Measurements from ENCODE around the gene PYGB.

Gene PYGB

GRCh38 chr20:25338112-25339023 lies 90.5 kb downstream of the PYGB start:
- no peak for DNase-seq

GRCh38 chr20:25339608-25340007 lies 91.7 kb downstream of the PYGB start:
- DNase-seq = no peak

- DNase-seq = no peak
Observed at GRCh38 chr20:25340380-25340779, 92.5 kb downstream of the PYGB start.

- no peak for DNase-seq
Observed at GRCh38 chr20:25341716-25342680, 94.1 kb downstream of the PYGB start.

- DNase-seq = no peak
Observed at GRCh38 chr20:25344634-25345033, 96.7 kb downstream of the PYGB start.

GRCh38 chr20:25345721-25346120 lies 97.8 kb downstream of the PYGB start:
- DNase-seq = no peak

GRCh38 chr20:25346349-25346748 lies 98.5 kb downstream of the PYGB start:
- peak; percentile 14 for DNase-seq
